ENCODE measurements around the gene TBC1D22B.

DNA sequence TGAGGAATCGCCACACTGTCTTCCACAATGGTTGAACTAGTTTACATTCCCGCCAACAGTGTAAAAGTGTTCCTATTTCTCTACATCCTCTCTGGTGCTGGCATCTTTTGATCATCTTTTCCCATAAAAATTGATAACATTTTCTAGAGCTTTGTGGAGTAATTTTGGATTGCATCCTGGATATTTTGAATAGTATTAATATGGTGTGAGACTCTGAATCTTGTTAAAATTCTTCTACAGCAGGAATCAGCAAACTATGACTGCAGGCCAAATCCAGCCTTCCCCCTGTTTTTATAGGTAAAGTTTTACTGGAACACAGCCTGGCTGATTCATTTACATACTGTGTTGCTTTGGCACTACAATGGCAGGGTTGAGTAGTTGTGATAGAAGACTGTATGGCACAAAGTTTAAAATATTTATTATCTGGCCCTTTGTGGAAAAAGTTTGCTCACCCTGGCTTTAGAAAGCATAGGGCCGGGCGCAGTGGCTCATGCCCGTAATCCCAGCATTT, 81.2 kb downstream of the TBC1D22B start:
- TF ChIP-seq ZNF184 (tag by site-specific recombination; IDR thresholded peaks at IDR 0.05) (no peak), YY1 (tag by site-specific recombination; IDR thresholded peaks at IDR 0.05) (no peak)
- TF ChIP-seq, protein P1, sequence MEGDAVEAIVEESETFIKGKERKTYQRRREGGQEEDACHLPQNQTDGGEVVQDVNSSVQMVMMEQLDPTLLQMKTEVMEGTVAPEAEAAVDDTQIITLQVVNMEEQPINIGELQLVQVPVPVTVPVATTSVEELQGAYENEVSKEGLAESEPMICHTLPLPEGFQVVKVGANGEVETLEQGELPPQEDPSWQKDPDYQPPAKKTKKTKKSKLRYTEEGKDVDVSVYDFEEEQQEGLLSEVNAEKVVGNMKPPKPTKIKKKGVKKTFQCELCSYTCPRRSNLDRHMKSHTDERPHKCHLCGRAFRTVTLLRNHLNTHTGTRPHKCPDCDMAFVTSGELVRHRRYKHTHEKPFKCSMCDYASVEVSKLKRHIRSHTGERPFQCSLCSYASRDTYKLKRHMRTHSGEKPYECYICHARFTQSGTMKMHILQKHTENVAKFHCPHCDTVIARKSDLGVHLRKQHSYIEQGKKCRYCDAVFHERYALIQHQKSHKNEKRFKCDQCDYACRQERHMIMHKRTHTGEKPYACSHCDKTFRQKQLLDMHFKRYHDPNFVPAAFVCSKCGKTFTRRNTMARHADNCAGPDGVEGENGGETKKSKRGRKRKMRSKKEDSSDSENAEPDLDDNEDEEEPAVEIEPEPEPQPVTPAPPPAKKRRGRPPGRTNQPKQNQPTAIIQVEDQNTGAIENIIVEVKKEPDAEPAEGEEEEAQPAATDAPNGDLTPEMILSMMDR (tag by site-specific recombination; IDR thresholded peaks at IDR 0.05): no peak
- TF ChIP-seq, protein P2, sequence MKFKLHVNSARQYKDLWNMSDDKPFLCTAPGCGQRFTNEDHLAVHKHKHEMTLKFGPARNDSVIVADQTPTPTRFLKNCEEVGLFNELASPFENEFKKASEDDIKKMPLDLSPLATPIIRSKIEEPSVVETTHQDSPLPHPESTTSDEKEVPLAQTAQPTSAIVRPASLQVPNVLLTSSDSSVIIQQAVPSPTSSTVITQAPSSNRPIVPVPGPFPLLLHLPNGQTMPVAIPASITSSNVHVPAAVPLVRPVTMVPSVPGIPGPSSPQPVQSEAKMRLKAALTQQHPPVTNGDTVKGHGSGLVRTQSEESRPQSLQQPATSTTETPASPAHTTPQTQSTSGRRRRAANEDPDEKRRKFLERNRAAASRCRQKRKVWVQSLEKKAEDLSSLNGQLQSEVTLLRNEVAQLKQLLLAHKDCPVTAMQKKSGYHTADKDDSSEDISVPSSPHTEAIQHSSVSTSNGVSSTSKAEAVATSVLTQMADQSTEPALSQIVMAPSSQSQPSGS (tag by site-specific recombination; IDR thresholded peaks at IDR 0.05; ENCODE audit: low read depth): no peak

Measured in HEK293 (cell line).